Body of pancreas (tissue), 4 donors: Measurements from ENCODE around the gene SELENOW.

Source experiments
- POLR2A ChIP-seq, 3 donors: fragments of 450-650 bp; IDR thresholded peaks; one replicate each; pipeline ENCODE4 v1.6.1; 2016; ENCODE audit warnings: antibody characterized with exemption in 3 of 3, mild to moderate bottlenecking in 2 of 3
- TF ChIP-seq, protein P1 (sequence below), 7 experiments: fragments of 450-650 bp in 4 of 7; fragments of 200-600 bp in 3 of 7; sonication (generic) in 3 of 7; IDR thresholded peaks; one replicate each; pipeline ENCODE4 v1.5.1; 2016 to 2019; ENCODE audit warnings: antibody characterized with exemption in 7 of 7

DNA sequence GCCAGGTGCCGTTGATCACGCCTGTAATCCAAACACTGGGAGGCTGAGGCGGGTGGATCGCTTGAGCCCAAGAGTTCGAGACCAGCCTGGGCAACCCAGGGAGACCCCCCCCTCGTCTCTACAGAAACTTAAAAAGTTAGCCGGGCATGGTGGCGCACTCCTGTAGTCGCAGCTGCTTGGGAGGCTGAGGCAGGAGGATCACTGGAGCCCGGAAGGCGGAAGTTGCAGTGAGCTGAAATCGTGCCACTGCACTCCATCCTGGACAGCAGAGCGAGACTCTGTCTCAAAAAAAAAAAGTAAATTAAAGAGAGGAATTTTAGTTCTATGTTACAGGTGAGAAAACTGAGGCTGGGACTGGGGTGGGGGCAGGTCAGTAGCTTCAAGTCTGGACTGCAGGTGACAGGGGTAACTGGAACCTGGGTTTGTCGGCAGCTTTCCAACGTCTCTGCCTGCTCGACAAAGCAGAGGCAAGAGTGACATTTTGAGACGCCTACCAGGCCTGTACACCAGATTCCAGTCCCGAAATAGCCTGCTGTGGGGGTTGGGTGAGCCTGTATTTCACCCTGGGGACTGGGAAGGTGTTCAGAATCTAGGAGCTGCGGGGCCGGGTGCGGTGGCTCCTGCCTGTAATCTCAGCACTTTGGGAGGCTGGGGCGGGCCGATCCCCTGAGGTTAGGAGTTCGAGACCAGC is 1.2 kb downstream of the SELENOW start:
- TF ChIP-seq, protein P1, sequence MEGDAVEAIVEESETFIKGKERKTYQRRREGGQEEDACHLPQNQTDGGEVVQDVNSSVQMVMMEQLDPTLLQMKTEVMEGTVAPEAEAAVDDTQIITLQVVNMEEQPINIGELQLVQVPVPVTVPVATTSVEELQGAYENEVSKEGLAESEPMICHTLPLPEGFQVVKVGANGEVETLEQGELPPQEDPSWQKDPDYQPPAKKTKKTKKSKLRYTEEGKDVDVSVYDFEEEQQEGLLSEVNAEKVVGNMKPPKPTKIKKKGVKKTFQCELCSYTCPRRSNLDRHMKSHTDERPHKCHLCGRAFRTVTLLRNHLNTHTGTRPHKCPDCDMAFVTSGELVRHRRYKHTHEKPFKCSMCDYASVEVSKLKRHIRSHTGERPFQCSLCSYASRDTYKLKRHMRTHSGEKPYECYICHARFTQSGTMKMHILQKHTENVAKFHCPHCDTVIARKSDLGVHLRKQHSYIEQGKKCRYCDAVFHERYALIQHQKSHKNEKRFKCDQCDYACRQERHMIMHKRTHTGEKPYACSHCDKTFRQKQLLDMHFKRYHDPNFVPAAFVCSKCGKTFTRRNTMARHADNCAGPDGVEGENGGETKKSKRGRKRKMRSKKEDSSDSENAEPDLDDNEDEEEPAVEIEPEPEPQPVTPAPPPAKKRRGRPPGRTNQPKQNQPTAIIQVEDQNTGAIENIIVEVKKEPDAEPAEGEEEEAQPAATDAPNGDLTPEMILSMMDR (IDR thresholded peaks at IDR 0.05), result no peak
- TF ChIP-seq POLR2A (IDR thresholded peaks at IDR 0.05), result no peak
